ENCODE measurements around the gene EGFL7. TPM values are rescaled to one million over a fixed set of nuclear protein-coding genes. Genes with fewer than 3 reads are reported as not detected.

EGFL7 gene
- total RNA-seq, 2 donors from 2014 or later: 0.36 to 0.52 TPM

Other genes starting within 250 kb of the EGFL7 start
- 10 to 100 TPM; 10.4 to 18.1 TPM for gene INPP5E, start 223.1 kb upstream of the EGFL7 start, total RNA-seq
- 100 to 1,000 TPM; 104 to 121 TPM for gene SEC16A, start 179.9 kb upstream of the EGFL7 start, total RNA-seq
- gene NOTCH1, start 116.9 kb upstream of the EGFL7 start, total RNA-seq: 10 to 100 TPM; 57.3 to 85.0 TPM
- 1 to 10 TPM; 6.1 to 8.9 TPM for gene AGPAT2, start 24.5 kb downstream of the EGFL7 start, total RNA-seq
- not detected for gene DIPK1B, start 49.7 kb downstream of the EGFL7 start, total RNA-seq
- gene LCN10, start 80.0 kb downstream of the EGFL7 start, total RNA-seq: under 1 TPM; 0.21 to 0.45 TPM
- gene LCN6, start 85.6 kb downstream of the EGFL7 start, total RNA-seq: not detected
- not detected for gene LCN8, start 95.3 kb downstream of the EGFL7 start, total RNA-seq
- gene LCN15, start 101.6 kb downstream of the EGFL7 start, total RNA-seq: not detected
- gene TMEM141, start 128.4 kb downstream of the EGFL7 start, total RNA-seq: 10 to 100 TPM; 31.9 to 50.5 TPM
- under 1 TPM; 0.38 to 0.45 TPM for gene CCDC183, start 133.4 kb downstream of the EGFL7 start, total RNA-seq
- gene RABL6, start 145.0 kb downstream of the EGFL7 start, total RNA-seq: 100 to 1,000 TPM in 1 of 2 donors, 10 to 100 TPM in 1; 74.1 to 151 TPM
- gene AJM1, start 179.6 kb downstream of the EGFL7 start, total RNA-seq: 10 to 100 TPM in 1 of 2 donors, 1 to 10 TPM in 1; 7.8 to 11.2 TPM
- 100 to 1,000 TPM in 1 of 2 donors, 10 to 100 TPM in 1; 71.5 to 108 TPM for gene PHPT1, start 186.5 kb downstream of the EGFL7 start, total RNA-seq
- gene MAMDC4, start 189.4 kb downstream of the EGFL7 start, total RNA-seq: 10 to 100 TPM; 16.0 to 17.2 TPM
- 100 to 1,000 TPM; 299 to 453 TPM for gene EDF1, start 203.4 kb downstream of the EGFL7 start, total RNA-seq
- 100 to 1,000 TPM in 1 of 2 donors, 10 to 100 TPM in 1; 55.7 to 107 TPM for gene TRAF2, start 223.6 kb downstream of the EGFL7 start, total RNA-seq